Hippocampal formation (tissue), 2 donors: ENCODE measurements around the gene PET100.

Experiments used
- DNase-seq, 2 donors: peaks; one replicate each; lab custom pipeline; 2025; lab: John Stamatoyannopoulos, UW

The PET100 gene, protein sequence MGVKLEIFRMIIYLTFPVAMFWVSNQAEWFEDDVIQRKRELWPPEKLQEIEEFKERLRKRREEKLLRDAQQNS

DNA sequence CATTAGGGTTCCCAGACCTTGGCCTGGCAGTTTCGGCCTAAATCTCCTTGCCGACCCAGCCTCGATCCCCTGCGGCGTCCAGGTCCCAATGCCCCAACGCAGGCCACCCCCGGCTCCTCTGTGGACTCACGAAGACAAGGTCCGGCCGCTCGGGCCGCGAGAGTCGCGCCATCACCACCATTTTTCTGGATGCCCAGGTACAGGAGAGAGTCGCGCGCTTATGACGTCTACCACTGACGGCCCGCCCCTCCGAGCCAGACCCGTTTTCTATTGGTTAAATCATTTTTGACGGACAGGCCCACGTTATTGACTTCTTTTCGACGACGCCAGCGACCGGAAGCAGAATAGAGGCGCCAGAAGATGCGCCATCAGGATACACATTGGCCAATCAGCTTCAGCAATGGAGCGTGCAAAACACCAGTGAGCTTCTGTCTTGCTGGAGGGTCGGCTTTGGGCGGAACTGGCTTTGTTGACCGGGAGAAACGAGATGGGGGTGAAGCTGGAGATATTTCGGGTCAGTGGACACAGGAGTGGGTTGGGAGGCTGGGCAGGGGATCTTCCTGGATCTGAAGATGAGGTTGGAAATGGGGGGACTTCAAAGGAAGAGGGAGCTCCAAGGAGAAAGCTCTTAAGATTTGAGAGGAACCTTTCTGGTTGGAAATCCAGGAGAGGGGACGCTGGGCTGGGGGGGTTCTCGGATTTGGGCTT is at the start of gene PET100, which contains the start of gene XAB2:
Gene PET100, plus strand, starts transcription at position 447 of the 708 bp plus-strand sequence. Its CDS starts 41 bp downstream, at position 488.
Gene XAB2, minus strand, starts transcription at position 199 of the 708 bp plus-strand sequence. Its CDS starts 18 bp downstream, at position 181.
- peak; percentile 94 to 99 for DNase-seq

DNA sequence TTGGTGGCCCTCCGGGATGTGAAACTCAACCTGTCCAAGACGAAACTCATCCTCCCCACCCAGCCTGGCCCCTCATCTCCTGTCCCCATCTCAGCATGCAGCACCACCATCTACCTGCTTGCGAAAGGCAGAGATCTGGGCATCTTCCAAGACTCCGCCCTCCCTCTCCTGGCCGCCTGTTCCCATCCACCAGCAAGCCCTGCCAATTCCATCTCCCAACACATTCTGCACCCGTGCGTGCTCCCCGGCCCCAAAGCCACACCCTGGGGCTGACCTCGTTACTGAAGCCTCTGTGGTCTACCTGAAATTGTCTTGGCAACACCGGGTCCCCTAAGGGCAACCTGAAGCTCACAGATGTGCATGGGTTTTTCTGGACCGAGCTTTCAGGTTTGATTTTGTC is 47.1 kb upstream of the PET100 start:
- no peak for DNase-seq

DNA sequence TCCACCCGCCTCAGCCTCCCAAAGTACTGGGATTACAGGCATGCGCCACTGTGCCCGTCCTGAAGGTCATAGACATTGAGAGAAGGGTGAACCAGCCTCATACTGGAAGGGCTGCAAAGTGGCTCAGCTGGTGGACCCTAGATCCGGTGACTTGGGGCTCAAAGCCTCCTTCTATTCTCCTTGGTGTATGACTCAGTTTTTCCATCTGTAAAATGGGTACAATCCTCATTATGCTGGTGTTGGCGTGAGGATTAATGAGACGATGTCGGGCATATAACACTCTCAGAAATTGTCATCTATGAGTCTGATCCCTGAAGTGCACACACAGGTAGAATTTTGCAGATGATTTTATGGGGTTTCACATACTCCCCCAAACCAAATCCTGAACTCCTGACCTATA is 39.8 kb upstream of the PET100 start:
- DNase-seq: no peak

DNA sequence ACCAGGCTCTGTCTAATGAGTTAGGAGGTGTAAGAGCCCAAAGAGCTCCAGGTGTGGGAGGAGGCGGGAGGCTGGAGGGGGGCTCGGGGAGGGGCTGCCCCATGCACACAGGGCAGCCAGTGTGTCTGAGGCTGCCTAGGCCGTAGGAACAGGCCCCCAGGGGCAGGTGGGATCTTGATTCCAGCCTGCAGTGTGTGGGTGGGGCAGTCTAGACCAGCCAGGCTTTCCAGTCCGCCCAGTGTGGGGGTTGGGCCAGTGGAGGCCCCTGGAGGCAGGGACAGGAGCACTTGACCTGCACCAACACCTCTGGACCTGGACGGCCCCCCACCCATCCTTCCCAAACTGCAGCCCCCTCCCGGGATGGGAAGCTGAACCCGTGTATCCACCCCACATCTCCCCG is 39.3 kb upstream of the PET100 start:
- no peak for DNase-seq

DNA sequence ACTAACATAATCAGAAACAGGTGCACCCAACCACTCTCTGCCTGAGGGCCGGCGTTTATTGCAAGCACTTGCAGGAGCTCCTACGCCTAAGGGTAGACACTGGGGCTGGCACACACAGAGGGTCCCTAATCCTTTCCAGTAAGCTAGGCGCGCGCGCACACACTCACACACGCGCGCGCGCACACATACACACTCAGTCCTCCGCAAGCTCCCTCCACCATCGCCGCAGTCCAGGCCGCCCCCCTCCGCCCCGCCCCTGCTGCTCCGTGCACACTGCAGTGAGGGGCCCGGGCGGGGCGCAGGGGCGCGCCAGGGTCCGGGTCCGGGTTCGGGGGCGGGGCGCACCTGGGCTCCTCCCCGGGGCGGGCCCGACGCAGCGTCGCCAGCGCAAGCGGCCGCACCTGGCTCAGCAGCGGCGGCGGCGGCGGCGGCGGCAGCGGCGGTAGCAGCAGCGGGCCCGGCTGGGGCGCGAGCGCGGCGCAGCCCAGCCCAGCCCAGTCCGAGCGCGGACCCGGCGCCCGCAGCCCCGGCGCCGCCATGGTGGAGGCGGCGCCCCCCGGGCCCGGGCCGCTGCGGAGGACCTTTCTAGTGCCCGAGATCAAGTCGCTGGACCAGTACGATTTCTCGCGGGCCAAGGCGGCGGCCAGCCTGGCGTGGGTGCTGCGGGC is 34.0 kb upstream of the PET100 start, which contains the start of gene CAMSAP3:
Gene CAMSAP3, plus strand, starts transcription at position 398 of the 668 bp plus-strand sequence. Its CDS starts 140 bp downstream, at position 538.
- no peak for DNase-seq

DNA sequence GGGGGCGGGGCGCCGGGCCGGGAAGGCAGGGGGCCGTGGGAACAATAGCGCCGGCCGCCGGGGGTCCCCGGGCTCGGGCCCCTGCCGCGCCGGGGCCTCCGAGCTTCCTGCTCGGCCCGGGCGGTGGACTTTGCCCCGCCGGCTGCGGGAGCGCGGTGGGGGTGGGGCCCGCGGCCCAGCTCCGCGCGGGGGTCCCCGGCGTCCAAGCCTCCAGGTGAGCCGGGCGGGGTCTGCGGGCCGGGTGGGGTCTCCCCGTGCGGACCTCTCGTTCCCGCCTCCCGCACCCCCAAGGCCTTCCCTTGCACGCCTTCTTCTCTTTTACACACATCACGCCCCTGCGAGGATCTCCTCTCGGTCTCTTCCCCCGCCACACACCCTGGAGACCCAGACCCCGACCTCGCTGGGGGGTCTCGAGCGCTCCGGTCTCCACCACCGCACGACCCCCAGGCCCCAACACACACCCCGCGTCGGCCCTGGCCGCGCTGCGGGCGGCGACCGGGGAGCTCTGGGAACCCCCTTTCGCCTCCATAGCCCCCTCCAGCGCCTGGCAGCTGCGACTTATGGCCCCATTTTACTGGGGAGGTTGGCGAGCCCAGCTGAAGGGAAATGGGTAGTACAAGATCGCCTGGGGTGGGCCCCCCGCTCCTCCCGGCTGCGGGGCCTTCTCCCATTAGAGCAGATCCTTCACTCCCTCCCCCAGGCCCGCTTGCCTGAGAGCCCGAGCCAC is 33.2 kb upstream of the PET100 start:
- DNase-seq: no peak

DNA sequence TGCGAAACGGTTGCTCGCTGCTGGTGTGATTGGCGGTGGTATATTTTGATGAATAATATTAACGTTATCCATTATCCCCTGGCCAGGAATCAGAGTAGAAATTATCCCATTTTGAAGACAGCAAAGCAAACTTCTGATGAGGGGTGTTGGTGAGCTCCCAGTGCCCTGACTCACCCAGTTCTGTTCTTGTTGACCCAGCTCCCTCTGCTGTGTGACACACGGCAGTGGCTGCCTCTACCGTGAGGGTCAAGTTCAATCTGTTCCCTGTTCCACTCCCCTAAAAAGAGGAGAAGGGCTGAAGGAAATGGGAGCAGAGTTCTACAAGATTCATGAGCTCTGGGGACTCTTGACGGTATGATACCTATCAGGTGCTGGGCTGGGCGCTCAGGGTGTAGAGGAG is 31.9 kb upstream of the PET100 start:
- DNase-seq: no peak

DNA sequence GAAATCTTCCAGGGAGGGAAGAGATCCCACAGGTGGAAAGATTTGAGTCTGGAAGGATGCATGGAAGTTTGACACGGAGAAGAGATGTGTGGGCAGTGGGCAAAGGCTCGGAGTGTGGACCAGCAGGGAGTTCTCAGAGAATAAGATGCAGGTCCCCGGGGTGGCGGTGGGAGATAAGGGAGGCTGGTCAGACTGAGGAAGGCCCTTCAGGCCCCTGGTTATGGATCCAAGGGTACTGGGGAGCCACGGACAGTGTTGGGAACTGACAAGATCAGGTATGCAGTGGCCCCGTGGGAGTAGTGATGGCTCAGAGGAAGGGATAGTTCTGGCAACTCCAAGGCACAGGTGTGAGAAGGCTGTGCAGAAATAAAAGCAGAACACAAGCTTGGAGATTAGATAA is 31.4 kb upstream of the PET100 start:
- DNase-seq: no peak

DNA sequence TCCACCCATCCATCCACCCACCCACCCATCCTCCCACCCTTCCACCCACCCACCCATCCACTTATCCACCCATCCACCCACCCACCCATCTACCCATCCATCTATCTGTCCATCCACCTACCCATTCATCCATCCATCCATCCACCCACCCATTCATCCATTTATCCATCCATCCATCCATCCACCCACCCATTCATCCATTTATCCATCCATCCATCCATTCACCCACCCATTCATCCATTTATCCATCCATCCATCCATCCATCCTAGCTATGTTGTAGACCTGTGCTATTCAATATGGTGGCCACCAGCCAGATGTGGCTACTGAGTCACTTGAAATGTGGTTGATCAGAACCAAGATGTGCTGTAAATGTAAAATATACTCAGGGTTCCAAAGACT is 28.9 kb upstream of the PET100 start:
- no peak for DNase-seq

DNA sequence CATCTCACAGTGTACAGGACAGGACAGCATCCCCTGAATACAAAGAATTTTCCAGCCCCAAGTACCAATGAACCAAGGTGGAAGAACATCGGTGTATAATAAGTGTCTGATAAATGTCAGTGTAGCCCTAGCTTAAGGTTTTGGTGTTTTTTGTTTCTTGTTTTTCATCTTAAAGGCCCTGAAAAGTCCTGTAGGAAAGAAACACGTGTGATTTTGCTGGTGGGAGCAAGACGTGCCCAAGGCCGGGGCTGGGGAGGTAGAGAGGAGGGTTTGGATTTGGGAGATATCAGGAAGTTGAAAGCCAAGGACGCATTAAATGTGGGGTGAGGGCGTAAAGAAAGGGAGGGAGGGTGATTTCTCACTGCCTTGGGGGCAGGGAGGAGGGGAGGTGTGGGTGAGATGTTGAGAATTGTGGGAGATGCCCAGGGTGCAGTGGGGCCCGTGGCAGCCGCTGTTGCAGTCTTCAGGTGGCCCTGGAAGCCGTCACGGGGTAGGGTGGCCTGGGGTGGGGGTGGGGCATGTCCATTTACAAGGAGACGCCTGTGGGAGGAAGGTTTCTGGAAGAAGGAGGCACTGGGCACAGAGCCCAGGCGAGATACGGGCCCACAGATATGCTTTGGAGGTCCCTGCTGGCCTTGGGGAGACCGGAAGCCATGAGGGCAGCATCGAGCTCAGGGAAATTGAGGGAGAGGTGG is 27.2 kb upstream of the PET100 start:
- no peak for DNase-seq

DNA sequence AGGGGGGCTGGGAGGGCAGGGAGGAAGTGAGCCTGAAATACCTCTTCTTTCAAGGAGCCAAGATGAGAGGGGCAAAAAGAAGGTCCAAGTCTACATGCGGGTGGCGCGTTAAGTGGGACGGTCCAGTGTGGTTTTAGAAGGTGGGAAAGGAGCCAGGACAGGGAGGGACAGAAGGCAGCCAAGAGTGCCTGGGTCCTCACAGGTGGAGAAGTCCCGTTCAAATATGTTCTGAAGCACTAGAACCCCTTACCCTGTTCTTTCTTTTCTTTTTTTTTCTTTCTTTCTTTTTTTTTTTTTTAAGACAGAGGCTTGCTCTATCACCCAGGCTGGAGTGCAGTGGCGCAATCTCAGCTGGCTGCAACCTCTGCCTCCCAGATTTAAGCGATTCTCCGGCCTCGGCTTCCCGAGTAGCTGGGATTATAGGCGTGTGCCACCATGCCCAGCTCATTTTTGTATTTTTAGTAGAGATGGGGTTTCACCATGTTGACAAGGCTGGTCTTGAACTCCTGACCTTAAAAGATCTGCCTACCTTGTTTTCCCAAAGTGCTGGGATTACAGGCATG is 26.6 kb upstream of the PET100 start:
- no peak for DNase-seq

DNA sequence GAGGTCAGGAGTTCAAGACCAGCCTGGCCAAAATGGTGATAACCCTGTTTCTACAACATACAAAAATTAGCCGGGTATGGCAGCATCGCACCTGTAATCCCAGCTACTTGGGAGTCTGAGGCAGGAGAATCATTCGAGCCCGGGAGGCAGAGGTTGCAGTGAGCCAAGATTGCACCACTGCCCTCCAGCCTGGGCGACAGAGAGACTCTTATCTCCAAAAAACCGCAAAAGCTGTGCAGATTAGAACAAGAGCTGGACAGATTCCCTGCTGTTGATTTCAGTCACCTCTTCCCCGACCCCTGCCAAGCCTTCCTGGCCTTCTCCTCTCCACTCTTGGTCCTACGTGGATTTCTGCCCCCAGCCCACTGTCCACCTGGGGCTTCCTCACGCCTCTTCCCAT is 25.7 kb upstream of the PET100 start:
- no peak for DNase-seq

DNA sequence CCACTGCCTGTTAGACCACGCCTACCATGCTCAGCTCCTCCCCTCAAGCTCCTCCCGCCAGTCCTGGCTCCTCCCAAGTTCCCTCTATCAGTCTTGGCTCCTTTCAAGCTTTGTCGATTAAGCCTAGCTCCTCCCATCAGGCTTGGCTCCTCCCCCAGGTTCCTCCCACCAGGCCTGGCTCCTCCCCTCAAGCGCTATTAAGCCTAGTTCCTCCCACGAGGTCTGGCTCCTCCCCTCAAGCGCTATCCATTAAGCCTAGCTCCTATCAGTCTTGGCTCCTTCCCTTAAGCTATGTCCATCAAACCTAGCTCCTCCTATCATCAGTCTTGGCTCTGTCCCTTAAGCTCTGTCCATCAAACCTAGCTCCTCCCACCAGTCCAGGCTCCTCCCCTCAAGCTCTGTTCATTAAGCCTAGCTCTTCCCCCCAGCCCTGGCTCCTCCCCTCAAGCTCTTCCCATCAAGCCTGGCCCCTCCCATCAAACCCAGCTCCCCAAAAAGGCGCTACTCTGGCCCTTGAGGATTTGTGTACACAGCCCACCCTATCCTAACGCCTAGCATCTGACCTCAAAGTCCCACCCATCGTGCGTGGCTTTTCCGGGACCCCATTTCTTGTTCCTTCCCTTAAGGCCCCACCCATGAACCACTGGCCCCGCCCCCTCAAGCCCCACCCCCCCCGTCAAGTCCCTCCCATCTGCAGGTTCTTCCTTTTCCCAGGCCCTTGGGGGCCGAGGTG is 23.9 kb upstream of the PET100 start:
- DNase-seq: no peak

DNA sequence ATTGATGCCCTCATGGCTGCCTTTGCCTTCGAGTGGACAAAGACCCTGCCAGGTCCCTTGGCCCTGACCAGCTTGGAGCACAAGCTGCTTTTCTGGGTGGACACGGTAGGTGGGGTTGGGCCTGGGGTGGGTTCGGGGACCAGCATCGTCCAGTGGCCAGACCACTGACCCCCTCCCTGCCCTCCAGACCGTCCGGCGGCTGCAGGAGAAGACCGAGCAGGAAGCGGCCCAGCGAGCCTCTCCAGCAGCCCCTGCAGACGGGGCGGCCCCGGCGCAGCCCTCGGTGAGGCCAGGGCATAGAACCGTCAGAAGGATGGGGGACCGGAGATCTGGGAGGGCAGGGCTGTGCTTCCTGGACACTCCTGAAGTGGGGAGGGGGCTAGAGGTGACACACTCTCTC is 23.3 kb upstream of the PET100 start:
- no peak for DNase-seq

DNA sequence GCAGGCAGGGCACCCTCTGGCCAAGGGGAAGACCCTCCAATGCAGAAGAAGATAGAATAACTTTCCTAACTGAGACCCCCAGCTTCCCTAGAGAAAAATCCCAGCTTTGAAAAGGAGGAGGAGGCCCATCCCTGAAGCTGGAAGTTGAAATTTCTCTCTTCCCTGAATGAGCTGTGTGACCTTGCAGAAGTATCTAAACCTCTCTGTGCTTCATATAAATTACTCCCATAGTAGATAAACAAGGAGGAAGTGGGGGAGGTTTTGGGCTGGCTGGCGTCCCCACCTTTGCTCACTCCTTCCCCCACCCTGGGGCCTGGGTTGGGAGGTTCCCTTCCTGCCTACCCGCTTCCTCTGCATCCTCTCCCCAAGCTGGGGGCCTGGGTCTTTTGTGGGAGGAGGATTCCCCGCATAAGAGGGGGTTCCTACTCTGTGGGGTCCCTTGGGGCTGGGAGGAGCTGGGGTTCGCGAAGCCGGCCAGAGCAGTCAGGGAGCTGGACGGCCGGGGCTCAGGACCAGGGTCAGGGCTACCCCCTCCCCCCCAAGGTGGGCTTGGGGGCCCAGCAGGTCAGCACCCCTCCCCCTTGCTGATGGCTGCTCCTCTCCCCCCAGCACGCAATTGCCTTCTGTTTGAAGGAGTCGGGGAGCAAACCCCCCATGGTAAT is 22.2 kb upstream of the PET100 start:
- DNase-seq: no peak

DNA sequence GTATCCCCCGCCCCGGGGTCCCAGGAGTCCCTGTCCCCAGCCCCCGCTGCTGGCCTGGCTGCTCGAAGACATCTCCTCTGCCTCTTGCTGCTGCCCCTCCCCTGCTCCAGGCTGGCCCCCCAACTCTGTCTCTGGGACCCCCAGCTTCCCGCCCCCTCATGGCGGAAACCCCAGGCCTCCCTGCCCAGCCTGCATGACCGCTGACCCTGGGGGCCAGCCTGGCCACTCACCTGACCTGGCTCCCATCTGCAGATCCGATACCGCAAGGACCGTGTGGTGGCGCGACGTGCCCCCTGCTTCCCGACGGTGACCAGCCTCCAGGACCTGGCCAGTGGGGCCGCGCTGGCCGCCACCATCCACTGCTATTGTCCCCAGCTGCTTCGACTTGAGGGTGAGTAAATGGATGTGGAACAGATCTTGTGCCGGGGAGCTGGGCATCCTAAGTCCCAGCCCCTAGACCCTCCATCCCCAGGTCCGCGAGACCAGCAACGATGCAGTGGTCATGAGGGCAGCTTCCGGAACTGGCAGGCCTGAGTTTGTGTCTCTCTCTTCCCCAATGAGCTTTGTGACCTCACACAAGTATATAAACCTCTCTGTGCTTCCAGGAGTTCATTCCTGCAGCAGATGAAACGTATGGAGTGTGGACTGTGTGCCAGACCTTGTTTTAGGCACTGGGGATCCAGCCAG is 21.6 kb upstream of the PET100 start:
- DNase-seq: no peak

DNA sequence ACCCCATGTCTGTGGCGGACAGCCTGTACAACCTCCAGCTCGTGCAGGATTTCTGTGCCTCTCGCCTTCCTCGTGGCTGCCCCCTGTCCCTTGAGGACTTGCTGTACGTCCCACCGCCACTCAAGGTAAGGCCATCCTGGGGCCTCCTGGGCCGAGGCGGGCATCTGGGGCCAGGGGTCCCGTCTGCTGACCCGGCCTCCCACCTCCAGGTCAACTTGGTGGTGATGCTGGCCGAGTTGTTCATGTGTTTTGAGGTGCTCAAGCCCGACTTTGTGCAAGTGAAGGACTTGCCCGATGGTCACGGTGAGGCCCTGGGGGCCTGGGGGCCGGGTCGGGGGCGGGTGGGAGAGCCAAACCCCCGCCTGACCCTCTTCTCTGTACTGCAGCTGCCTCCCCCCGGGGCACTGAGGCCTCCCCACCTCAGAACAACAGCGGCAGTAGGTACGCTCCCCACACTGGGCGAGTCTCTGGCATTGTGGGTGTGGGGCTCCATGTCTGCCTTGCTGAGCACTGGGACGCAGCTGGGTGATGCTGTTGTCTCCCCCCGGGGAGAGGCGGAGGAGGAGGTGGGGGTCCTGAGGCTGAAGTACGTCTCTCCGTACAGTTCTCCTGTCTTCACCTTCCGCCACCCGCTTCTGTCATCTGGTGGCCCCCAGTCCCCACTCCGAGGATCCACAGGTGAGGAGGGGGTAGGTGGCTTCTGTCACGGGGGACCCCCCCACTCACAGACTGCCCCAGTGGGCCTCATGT is 18.9 kb upstream of the PET100 start:
- no peak for DNase-seq

DNA sequence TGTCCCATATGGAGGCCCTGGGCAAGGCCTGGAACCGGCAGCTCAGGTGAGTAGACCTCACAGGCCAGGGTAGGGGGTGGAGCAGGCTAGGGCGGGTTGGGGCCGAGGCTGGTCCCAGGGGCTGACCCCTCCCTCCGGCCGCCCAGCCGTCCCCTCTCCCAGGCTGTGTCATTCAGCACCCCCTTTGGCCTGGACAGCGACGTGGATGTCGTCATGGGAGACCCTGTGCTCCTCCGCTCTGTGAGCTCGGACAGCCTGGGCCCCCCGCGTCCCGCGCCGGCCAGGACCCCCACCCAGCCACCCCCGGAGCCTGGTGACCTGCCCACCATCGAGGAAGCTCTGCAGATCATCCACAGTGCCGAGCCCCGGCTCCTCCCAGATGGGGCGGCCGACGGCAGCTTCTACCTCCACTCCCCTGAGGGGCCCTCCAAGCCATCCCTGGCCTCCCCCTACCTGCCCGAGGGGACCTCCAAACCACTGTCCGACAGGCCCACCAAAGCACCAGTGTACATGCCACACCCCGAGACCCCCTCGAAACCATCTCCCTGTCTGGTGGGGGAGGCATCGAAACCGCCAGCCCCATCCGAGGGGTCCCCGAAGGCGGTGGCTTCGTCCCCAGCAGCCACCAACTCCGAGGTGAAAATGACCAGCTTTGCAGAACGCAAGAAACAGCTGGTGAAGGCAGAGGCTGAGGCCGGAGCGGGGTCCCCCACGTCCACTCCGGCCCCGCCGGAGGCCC is 17.9 kb upstream of the PET100 start:
- DNase-seq: no peak
